RWPE2 (cell line): ENCODE measurements around the gene AMZ2.

Experiments used
- ATAC-seq: fragments of 200-7000 bp; cut with Tn5 transposase; 3 replicates; pipeline ENCODE4 v1.9.1; 2021; ENCODE audit warnings: low read depth
- DNase-seq: peaks from one replicate; pipeline ENCODE4 v3.0.0-alpha.2; 2020; ENCODE audit warnings: low spot score
- H3K27ac ChIP-seq: fragments of 450-650 bp; 2 replicates; pipeline ENCODE4 v1.5.1; 2017; ENCODE audit warnings: mild to moderate bottlenecking; ENCODE audit not compliant: poor library complexity, severe bottlenecking
- H3K27me3 ChIP-seq: fragments of 250-450 bp; sonication (Bioruptor Pico); 2 replicates; pipeline ENCODE4 v1.5.1; 2021; ENCODE audit warnings: mild to moderate bottlenecking, moderate library complexity; ENCODE audit not compliant: insufficient read depth, poor library complexity, severe bottlenecking
- H3K36me3 ChIP-seq: fragments of 250-450 bp; sonication (Bioruptor Pico); 2 replicates; pipeline ENCODE4 v1.5.1; 2020; ENCODE audit warnings: low read depth, mild to moderate bottlenecking, moderate library complexity
- H3K4me1 ChIP-seq: fragments of 250-450 bp; sonication (Bioruptor Pico); 2 replicates; pipeline ENCODE4 v1.5.1; 2021; ENCODE audit warnings: mild to moderate bottlenecking, moderate library complexity; ENCODE audit not compliant: insufficient read depth, poor library complexity, severe bottlenecking
- H3K4me3 ChIP-seq: fragments of 250-450 bp; sonication (Bioruptor Pico); 2 replicates; pipeline ENCODE4 v1.5.1; 2021; ENCODE audit warnings: mild to moderate bottlenecking, moderate library complexity; ENCODE audit not compliant: severe bottlenecking
- H3K9me3 ChIP-seq: fragments of 250-450 bp; sonication (Bioruptor Pico); 2 replicates; pipeline ENCODE4 v1.5.1; 2021; ENCODE audit warnings: mild to moderate bottlenecking, moderate library complexity; ENCODE audit not compliant: severe bottlenecking
- TF ChIP-seq, protein P1 (sequence below): fragments of 450-650 bp; IDR thresholded peaks from one replicate; pipeline ENCODE4 v1.5.1; 2017; ENCODE audit warnings: mild to moderate bottlenecking, moderate library complexity; ENCODE audit not compliant: poor library complexity, severe bottlenecking

AMZ2 gene

DNA sequence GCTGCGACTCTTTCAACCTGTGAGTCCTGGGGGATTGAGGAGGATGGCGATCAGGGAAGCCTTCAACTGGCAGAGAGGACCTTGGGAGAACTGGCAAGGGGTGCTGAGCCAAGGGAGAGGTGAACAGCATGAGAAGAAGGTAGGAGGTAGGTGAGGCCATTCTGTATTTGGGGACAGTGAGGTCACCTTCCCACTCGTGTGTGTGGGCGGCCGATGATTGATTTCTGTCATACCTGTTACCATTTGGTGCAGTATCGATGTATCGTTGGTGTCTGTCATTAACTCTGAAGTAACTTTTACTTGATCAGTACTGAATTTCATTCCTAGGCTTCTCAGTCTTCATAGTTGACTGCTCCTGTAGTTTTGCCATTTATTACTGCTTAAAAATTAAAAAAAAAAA lies 47.2 kb downstream of the AMZ2 start:
- Histone ChIP-seq H3K4me3 (no peak overlapping the region), H3K4me1 (no peaks in the 10 kb centered on the region), H3K9me3 (no peaks in the 10 kb centered on the region), H3K27ac (no peak overlapping the region), H3K27me3 (peaks cover 32% of the 10 kb centered on the region), H3K36me3 (no peaks in the 10 kb centered on the region)
- no peak for ATAC-seq
- no peak for DNase-seq
- TF ChIP-seq, protein P1, sequence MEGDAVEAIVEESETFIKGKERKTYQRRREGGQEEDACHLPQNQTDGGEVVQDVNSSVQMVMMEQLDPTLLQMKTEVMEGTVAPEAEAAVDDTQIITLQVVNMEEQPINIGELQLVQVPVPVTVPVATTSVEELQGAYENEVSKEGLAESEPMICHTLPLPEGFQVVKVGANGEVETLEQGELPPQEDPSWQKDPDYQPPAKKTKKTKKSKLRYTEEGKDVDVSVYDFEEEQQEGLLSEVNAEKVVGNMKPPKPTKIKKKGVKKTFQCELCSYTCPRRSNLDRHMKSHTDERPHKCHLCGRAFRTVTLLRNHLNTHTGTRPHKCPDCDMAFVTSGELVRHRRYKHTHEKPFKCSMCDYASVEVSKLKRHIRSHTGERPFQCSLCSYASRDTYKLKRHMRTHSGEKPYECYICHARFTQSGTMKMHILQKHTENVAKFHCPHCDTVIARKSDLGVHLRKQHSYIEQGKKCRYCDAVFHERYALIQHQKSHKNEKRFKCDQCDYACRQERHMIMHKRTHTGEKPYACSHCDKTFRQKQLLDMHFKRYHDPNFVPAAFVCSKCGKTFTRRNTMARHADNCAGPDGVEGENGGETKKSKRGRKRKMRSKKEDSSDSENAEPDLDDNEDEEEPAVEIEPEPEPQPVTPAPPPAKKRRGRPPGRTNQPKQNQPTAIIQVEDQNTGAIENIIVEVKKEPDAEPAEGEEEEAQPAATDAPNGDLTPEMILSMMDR, result no peak

DNA sequence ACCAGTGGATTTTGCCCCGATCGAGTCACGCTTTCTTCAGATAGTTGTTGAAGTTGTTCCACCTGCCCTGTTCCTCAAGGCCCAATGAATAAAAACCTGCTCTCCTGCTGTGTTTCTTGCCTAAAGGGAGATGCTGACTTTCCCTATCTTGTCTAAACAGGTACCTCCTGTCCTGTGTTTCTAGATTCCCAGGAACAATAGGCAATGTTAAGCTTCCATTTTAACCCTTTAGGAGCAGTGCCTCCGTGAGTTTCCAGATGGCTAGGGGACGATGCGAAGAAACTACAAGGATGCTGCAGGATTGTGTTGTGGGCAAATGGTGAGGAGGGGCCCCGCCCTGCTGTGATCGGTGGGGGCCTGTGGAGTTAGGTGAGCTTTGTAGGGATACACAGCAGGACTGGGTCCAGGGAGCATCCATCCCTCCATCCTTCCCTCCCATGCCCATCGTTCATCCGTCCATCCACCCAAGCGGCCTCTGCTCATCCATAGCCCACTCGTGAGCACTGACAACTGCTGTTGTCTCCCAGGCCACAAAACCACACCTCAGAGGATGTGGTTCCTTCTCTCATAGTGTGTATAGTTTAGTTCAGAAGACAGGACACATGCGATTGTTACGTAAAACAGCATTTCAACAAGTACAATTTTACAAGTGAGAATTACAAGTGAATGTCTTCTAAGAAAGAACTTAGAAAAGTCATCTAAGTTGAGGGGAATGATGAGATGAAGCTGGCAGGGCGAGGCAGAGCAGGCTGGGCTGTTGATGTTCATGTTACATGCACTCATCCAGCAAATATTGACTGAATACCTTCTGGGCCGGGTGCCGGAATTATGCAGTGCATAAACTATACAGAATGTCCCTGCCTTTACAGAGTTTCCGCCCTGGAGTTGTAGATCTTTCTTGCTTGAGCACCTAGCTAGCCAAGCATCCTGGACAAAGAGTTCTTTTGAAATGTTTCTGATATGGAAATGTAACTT lies 48.7 kb downstream of the AMZ2 start:
- no peaks in the 10 kb centered on the region for H3K9me3 ChIP-seq
- H3K27me3 ChIP-seq, result peaks cover 22% of the 10 kb centered on the region
- no peak overlapping the region for H3K4me3 ChIP-seq
- TF ChIP-seq, protein P1, result no peak
- no peaks in the 10 kb centered on the region for H3K4me1 ChIP-seq
- no peak for ATAC-seq
- H3K27ac ChIP-seq, result no peak overlapping the region
- H3K36me3 ChIP-seq, result no peaks in the 10 kb centered on the region
- DNase-seq, result no peak

DNA sequence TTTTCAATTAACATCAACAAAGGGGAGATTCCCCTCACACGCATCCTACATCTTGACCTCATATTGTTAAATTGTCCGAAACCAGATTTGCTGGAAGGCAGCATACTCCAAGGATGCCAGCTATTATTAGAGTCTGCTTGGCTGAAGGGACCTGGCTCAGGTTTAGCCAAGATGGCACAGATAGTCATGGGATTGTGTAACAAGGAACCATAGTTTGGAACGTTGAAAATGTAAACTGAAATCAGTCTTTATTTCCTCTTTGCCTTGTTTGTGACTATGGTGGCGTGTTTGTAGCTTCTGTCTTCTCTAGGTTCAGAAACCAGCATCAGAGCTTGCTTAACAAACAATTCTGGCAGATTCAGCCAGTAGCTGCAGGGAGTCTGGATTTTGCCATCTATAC lies 49.4 kb downstream of the AMZ2 start:
- H3K36me3 ChIP-seq, result no peaks in the 10 kb centered on the region
- no peaks in the 10 kb centered on the region for H3K9me3 ChIP-seq
- peaks cover 21% of the 10 kb centered on the region for H3K27me3 ChIP-seq
- H3K4me3 ChIP-seq, result no peak overlapping the region
- H3K4me1 ChIP-seq, result no peaks in the 10 kb centered on the region
- no peak overlapping the region for H3K27ac ChIP-seq
- ATAC-seq (no peak), DNase-seq (no peak)
- TF ChIP-seq, protein P1, result no peak

DNA sequence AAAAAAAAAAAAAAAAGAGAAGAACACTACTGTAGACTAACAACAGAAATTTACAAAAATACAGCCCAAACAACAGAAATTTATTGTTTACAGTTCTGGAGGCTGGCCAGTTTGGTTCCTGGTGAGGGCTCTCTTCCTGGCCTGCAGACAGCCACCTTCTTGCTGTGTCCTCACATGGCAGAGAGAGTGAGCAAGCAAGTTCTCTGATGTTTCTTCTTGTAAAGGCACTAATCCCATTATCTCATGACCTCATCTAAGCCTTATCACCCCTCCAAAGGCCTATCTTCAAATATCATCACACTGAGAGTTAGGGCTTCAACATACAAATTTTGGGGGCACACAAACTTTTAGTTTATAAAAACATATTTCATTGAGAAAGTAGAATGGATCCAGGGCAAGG lies 50.8 kb downstream of the AMZ2 start:
- Histone ChIP-seq H3K9me3 (no peaks in the 10 kb centered on the region), H3K36me3 (no peaks in the 10 kb centered on the region), H3K27me3 (peaks cover 7% of the 10 kb centered on the region), H3K27ac (no peak overlapping the region), H3K4me3 (no peak overlapping the region), H3K4me1 (no peaks in the 10 kb centered on the region)
- DNase-seq (no peak), ATAC-seq (no peak)
- TF ChIP-seq, protein P1, result no peak

DNA sequence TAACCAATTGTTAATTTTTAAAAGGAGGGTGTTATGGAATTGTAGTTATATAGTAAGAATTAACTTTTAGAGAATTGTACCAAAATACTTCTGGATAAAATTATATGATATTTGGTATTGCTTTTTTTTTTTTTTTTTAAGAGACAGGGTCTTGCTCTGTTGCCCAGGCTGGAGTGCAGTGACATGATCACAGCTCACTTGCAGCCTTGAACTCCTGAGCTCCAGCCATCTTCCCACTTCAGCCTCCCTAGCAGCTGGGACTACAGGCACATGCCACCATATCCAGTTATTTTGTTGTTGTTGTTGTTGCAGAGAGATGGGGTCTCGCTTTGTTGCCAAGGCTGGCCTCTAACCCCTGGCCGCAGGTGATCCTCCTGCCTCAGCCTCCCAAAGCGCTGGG lies 52.0 kb downstream of the AMZ2 start:
- Histone ChIP-seq H3K27me3 (no peaks in the 10 kb centered on the region), H3K36me3 (no peaks in the 10 kb centered on the region), H3K4me1 (no peaks in the 10 kb centered on the region), H3K4me3 (no peak overlapping the region), H3K27ac (no peak overlapping the region), H3K9me3 (no peaks in the 10 kb centered on the region)
- DNase-seq, result no peak
- ATAC-seq, result no peak
- TF ChIP-seq, protein P1, result no peak
